Measurements from ENCODE around the gene ZSCAN12.
A peak's percentile ranks its signal among the peaks of the same experiment; 100 is the strongest.
"Not testable (repeated sequence)": the region's sequence is repeated elsewhere in the genome, so short reads cannot be mapped to it uniquely, and the experiment has no call there.

The ZSCAN12 gene

DNA sequence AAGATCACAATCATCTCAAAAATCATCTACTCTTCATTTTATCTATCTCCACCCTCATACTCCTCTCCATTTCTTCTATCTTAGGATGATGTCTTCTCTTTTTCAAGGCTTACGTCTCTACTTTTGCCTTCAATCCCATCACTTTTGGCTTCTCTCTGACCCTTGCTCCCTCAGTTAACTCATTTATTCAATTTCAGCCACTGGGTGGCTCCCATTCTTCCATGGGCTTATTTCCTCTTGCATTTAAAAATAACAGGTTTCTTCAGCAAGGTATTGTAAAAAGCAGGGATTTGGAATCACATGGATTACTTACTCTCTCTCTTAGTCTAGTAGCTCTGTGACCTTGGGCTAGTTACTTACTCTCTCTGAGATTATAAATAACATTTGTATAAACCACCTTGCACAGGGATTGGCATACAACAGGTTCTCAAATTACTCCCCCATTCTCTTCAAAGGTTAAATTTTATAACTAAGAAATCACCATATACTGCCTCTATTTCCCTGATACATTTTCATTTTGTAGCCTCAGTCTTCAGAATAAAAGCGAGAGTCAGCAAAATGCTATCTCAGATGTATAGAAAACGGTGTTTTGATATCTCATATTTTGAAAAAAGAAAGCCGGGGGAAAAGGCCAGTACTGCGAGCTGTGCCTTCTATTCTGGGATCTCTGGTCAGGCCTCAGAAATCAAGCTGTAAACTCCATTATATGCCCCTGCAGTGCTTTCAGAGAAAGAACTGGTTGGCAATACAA, 5.5 kb downstream of the ZSCAN12 start:
- no peak for DNase-seq (ENCODE audit: low read depth)

DNA sequence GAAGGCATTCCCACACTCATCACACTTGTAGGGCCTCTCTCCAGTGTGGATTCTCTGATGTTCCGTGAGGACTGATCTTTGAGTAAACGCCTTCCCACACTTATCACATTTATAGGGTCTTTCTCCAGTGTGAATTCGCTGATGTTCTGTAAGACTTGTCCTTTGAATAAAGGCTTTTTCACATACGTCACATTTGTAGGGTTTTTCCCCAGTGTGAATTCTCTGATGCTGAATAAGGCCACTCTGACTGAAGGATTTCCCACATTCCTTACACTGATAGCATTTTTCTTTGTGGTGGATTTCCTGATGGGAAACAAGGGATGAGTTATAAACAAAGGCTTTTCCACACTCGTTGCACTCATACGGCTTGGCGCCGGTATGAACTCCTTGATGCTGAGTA, 8.9 kb downstream of the ZSCAN12 start:
- no peak for DNase-seq (ENCODE audit: low read depth)

- no peak for DNase-seq (ENCODE audit: low read depth)
Observed at GRCh38 chr6:28384143-28384533, 15.4 kb downstream of the ZSCAN12 start.

GRCh38 chr6:28383235-28384142, 16.1 kb downstream of the ZSCAN12 start:
- no peak for DNase-seq (ENCODE audit: low read depth)

GRCh38 chr6:28380381-28380780, 19.2 kb downstream of the ZSCAN12 start:
- DNase-seq (ENCODE audit: low read depth) = no peak

GRCh38 chr6:28378644-28379043, 20.9 kb downstream of the ZSCAN12 start:
- DNase-seq (ENCODE audit: low read depth) = no peak

GRCh38 chr6:28377879-28378278, 21.7 kb downstream of the ZSCAN12 start:
- DNase-seq (ENCODE audit: low read depth) = no peak

DNA sequence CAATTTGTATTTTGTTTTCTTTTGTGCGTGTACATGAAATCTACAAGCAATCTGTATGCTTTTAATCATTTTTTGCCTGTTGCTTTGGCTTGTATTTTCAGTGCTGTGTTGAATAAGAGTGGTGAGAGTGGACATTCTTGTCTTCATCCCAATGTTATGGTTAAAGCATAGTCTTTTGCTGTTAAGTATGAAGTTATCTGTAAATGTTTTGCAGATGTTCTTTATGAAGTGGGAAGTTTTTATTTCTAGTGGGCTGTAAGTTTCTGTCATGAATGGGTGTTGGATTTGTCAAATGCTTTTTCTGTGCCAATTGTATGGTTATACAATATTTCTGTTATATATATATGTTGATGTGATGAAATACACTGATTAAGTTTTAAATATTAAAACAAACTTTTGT, 25.6 kb downstream of the ZSCAN12 start:
- DNase-seq (ENCODE audit: low read depth) = no peak

- DNase-seq (ENCODE audit: low read depth) = no peak
Observed at GRCh38 chr6:28371706-28372451, 27.7 kb downstream of the ZSCAN12 start.

GRCh38 chr6:28371280-28371679, 28.3 kb downstream of the ZSCAN12 start:
- DNase-seq (ENCODE audit: low read depth) = no peak

DNA sequence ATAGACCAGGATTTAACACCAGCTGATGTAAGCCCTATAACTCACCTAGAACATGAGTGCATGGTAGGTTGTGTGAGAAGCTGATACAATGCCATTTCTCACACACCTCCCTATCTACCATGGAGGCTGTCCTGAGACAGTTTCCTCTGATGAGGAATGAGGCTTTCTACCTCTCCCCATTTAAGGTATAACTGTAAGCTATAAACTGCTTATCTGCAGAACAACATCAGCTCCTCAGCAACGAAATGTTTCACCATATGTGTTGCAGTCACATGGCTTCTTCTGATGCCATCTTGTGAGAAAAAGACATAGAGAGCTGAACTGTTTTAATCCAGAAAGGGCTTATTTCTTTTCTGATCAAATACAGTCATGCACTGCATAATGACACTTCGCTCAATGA, 29.1 kb downstream of the ZSCAN12 start:
- no peak for DNase-seq (ENCODE audit: low read depth)

DNA sequence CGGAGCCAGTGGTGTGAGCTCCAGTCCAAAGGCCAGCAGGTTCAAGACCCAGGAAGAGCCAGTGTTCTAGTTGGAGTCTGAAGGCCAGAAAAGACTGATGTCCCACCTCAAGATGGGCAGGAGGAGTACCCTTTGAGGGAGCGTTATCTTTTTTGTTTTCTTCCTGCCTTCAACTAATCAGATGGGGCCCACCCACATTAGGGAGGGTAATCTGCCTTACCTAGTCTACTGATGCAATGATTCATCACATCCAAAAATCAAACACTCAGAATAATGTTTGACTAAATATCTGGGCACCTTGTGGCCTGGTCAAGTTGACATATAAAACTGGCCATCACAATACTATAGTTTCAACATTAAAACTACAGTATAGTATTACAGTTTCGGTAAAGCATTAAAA, 30.1 kb downstream of the ZSCAN12 start:
- no peak for DNase-seq (ENCODE audit: low read depth)

- DNase-seq (ENCODE audit: low read depth) = no peak
Observed at GRCh38 chr6:28368522-28368921, 31.0 kb downstream of the ZSCAN12 start.

GRCh38 chr6:28365590-28365989, 34.0 kb downstream of the ZSCAN12 start:
- not testable (repeated sequence) for DNase-seq (ENCODE audit: low read depth)

GRCh38 chr6:28360961-28361360, 38.6 kb downstream of the ZSCAN12 start:
- DNase-seq (ENCODE audit: low read depth) = no peak

DNA sequence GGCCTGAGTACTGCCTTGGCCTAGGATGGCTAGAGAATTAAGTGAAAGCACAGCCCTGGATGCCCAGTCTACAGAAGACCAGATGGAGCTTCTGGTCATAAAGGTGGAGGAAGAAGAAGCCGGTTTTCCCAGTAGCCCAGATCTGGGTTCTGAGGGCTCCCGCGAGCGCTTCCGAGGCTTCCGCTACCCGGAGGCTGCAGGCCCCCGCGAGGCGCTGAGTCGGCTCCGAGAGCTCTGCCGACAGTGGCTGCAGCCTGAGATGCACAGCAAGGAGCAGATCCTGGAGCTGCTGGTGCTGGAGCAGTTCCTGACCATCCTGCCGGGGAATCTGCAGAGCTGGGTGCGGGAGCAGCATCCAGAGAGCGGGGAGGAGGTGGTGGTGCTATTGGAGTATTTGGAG, 40.0 kb downstream of the ZSCAN12 start:
- not testable (repeated sequence) for DNase-seq (ENCODE audit: low read depth)

DNA sequence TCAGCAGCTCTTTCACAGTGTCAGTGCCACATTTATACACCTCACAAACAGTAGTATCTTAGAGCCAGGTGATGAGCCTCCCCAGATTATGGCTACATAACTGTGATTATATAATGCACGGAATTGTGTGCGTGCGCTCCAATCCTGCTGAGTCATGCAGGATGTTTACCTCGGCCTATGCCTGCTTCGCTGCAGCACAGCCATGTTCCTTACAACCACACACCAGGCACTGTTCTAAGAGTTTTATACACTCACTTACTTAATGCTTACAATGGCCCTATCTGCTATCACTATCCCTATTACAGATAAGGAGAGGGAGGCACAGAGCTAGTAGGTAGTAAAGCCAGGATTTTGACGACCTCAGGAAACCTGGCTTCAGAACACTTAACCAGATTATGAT, 42.5 kb downstream of the ZSCAN12 start:
- DNase-seq (ENCODE audit: low read depth) = no peak

DNA sequence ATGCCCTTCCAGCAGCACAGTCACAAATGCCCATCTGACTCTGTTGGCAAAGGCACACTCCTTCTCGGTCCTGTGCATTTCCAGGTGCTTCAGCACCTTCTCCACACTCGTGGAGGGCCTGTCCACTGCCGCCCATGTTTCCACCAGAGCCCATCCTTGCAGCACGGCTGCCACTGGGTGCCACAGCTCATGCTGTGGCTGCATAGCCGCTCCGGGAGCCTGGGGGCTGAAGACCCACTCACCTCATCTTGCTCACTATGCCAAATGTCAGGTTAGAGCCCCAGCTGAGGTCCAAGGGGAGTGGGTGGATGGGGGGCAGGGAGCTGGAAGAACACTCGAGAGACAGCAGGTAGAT, 42.9 kb downstream of the ZSCAN12 start:
- no peak for DNase-seq (ENCODE audit: low read depth)

GRCh38 chr6:28355743-28356665, 43.5 kb downstream of the ZSCAN12 start:
- DNase-seq (ENCODE audit: low read depth) = peak; percentile 24

GRCh38 chr6:28354688-28355554, 44.6 kb downstream of the ZSCAN12 start:
- DNase-seq (ENCODE audit: low read depth) = no peak

Data from activated T-helper 1 cell treated with Interleukin-2 at 50 U/mL for 16 hours (primary cell).